Measurements from ENCODE around the gene PKLR.

DNA sequence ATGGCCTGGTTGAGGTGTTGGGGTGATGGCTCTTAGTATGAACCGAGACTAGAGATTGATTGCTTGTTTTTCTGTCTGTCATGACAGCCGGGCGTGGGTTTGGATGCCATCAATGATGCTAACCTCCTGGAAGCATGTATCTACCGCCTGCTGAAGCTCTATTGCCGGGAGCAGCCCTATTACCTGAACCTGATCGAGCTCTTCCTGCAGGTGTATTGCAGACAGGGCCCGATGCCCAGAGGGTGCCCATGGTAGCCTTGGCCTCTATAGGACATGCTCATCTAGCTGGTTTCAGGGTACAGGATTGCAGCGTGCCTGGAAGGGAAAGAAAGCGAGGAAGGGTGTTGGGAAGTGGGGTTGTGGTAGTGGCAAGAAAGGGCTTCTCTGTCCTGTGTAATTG is 16.8 kb upstream of the PKLR start:
- TF ChIP-seq, protein P1, sequence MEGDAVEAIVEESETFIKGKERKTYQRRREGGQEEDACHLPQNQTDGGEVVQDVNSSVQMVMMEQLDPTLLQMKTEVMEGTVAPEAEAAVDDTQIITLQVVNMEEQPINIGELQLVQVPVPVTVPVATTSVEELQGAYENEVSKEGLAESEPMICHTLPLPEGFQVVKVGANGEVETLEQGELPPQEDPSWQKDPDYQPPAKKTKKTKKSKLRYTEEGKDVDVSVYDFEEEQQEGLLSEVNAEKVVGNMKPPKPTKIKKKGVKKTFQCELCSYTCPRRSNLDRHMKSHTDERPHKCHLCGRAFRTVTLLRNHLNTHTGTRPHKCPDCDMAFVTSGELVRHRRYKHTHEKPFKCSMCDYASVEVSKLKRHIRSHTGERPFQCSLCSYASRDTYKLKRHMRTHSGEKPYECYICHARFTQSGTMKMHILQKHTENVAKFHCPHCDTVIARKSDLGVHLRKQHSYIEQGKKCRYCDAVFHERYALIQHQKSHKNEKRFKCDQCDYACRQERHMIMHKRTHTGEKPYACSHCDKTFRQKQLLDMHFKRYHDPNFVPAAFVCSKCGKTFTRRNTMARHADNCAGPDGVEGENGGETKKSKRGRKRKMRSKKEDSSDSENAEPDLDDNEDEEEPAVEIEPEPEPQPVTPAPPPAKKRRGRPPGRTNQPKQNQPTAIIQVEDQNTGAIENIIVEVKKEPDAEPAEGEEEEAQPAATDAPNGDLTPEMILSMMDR (IDR thresholded peaks at IDR 0.05): no peak
- TF ChIP-seq POLR2A (IDR thresholded peaks at IDR 0.05): no peak
